HCT116 (cell line): Measurements from ENCODE around the gene GABBR2. TPM values are rescaled to one million over a fixed set of nuclear protein-coding genes. Genes with fewer than 3 reads are reported as not detected.

ENCODE experiments used
- ATAC-seq: fragments of 200-7000 bp; cut with Tn5 transposase; 2 replicates; pipeline ENCODE4 v1.9.1; 2020; ENCODE audit warnings: mild to moderate bottlenecking, moderate library complexity
- BruUV-seq: library from RNA; stranded (reverse); fragments of 400-500 nt; replicated peaks from 2 replicates; lab custom pipeline; 2021; lab: Mats Ljungman, UMichigan
- CTCF ChIA-PET: fragments of 300-600 bp; sonication (Branson Sonifier 250); formaldehyde crosslinking; loops from one replicate; lab custom pipeline; 2021; ENCODE audit warnings: antibody characterized with exemption; lab: Charles Lee
- POLR2A ChIA-PET: fragments of 300-600, 350-600 bp; sonication (Branson Sonifier 250); formaldehyde crosslinking; loops from one replicate; lab custom pipeline; 2021; ENCODE audit warnings: antibody characterized with exemption; lab: Charles Lee
- RAD21 ChIA-PET, 2 experiments: fragments of 300-600 bp; sonication (Branson Sonifier 250); formaldehyde crosslinking; loops; one replicate each; lab custom pipeline; 2023; ENCODE audit warnings: low total read pairs in 2 of 2; ENCODE audit not compliant: uncharacterized antibody in 2 of 2, unreplicated experiment in 2 of 2, low non-redundant PET in 1 of 2; lab: Charles Lee
- DNase-seq: peaks from one replicate; pipeline ENCODE4 v3.0.0-alpha.2; 2010; ENCODE audit warnings: low read depth, low spot score
- H2AFZ ChIP-seq: fragments of 200-600 bp; shearing (Covaris generic), sonication (generic); 2 replicates; pipeline ENCODE4 v1.6.1; 2017; ENCODE audit warnings: low read depth, mixed run types, mixed read lengths, antibody characterized with exemption, low read length; ENCODE audit not compliant: poor library complexity, severe bottlenecking
- H3K27ac ChIP-seq: 2 replicates; pipeline ENCODE4 v1.5.1; 2012; ENCODE audit warnings: low read depth, low read length
- H3K27me3 ChIP-seq: fragments of 200-600 bp; sonication (generic); 2 replicates; pipeline ENCODE4 v1.6.1; 2016; ENCODE audit warnings: mixed run types, low read length, mixed read lengths; ENCODE audit not compliant: insufficient read depth
- H3K36me3 ChIP-seq, 2 experiments: fragments of 200-500 bp in 1 of 2; fragments of 200-600 bp in 1 of 2; sonication (Bioruptor generic) in 1 of 2; sonication (generic) in 1 of 2; 2 replicates each; pipeline versions ENCODE4 v1.5.1 to v1.6.1; 2014 to 2016; ENCODE audit warnings: low read length in 2 of 2, inconsistent platforms in 1 of 2, mixed read lengths in 1 of 2, mixed run types in 1 of 2; ENCODE audit not compliant: insufficient read depth in 2 of 2, control insufficient read depth in 1 of 2
- H3K4me1 ChIP-seq, 2 experiments: fragments of 200-600 bp in 1 of 2; sonication (generic) in 1 of 2; 2 replicates each; pipeline versions ENCODE4 v1.5.1 to v1.6.1; 2012 to 2017; ENCODE audit warnings: low read length in 2 of 2, inconsistent platforms in 1 of 2, mild to moderate bottlenecking in 1 of 2, mixed read lengths in 1 of 2, mixed run types in 1 of 2, moderate library complexity in 1 of 2; ENCODE audit not compliant: insufficient read depth in 2 of 2, control insufficient read depth in 1 of 2
- H3K4me2 ChIP-seq: fragments of 200-600 bp; sonication (generic); 2 replicates; pipeline ENCODE4 v1.6.1; 2017; ENCODE audit warnings: mixed run types, low read length, mixed read lengths
- H3K4me3 ChIP-seq, 2 experiments: fragments of 200-600 bp in 1 of 2; sonication (generic) in 1 of 2; replicated peaks in 1 of 2; 2 replicates each; pipeline ENCODE4 v1.5.1; 2011 to 2016; ENCODE audit warnings: low read length in 2 of 2, control low read depth in 1 of 2, low read depth in 1 of 2, mild to moderate bottlenecking in 1 of 2, mixed read lengths in 1 of 2, mixed run types in 1 of 2
- H3K79me2 ChIP-seq: fragments of 200-600 bp; sonication (generic); 2 replicates; pipeline ENCODE4 v1.6.1; 2017; ENCODE audit warnings: mild to moderate bottlenecking, mixed run types, low read length, moderate library complexity, mixed read lengths; ENCODE audit not compliant: insufficient read depth
- H3K9ac ChIP-seq: fragments of 200-600 bp; sonication (generic); 2 replicates; pipeline ENCODE4 v1.6.1; 2016; ENCODE audit warnings: low read length, mixed read lengths
- H3K9me2 ChIP-seq: fragments of 200-600 bp; sonication (generic), shearing (Covaris generic); 2 replicates; pipeline ENCODE4 v1.6.1; 2017; ENCODE audit warnings: mixed run types, mild to moderate bottlenecking, moderate library complexity; ENCODE audit not compliant: insufficient read depth
- H3K9me3 ChIP-seq, 2 experiments: fragments of 200-500 bp in 1 of 2; fragments of 200-600 bp in 1 of 2; sonication (Bioruptor generic) in 1 of 2; sonication (generic) in 1 of 2; 2 replicates each; pipeline ENCODE4 v1.6.1; 2014 to 2017; ENCODE audit warnings: low read length in 2 of 2, mixed read lengths in 2 of 2, inconsistent platforms in 1 of 2, low read depth in 1 of 2, mild to moderate bottlenecking in 1 of 2, mixed run types in 1 of 2, moderate library complexity in 1 of 2; ENCODE audit not compliant: control insufficient read depth in 1 of 2, insufficient read depth in 1 of 2
- H4K20me1 ChIP-seq: fragments of 200-600 bp; sonication (generic), shearing (Covaris generic); 2 replicates; pipeline ENCODE4 v1.6.1; 2017; ENCODE audit warnings: mixed run types, mild to moderate bottlenecking, moderate library complexity; ENCODE audit not compliant: insufficient read depth
- EZH2 ChIP-seq: fragments of 200-600 bp; sonication (generic); IDR thresholded peaks from 2 replicates; pipeline ENCODE4 v1.6.1; 2017; ENCODE audit warnings: antibody characterized with exemption, mixed run types
- EZH2phosphoT487 ChIP-seq: fragments of 200-600 bp; IDR thresholded peaks from 2 replicates; pipeline ENCODE4 v1.6.1; 2018; ENCODE audit warnings: antibody characterized with exemption, borderline replicate concordance
- JUND ChIP-seq: IDR thresholded peaks from 2 replicates; pipeline ENCODE4 v1.6.1; 2012
- MAX ChIP-seq: IDR thresholded peaks from 2 replicates; pipeline ENCODE4 v1.6.1; 2012
- SRF ChIP-seq: IDR thresholded peaks from 2 replicates; pipeline ENCODE4 v1.6.1; 2012; ENCODE audit warnings: low read depth
- TCF7L2 ChIP-seq: IDR thresholded peaks from 2 replicates; pipeline ENCODE4 v1.7.0; 2011; ENCODE audit warnings: borderline replicate concordance, inconsistent platforms; ENCODE audit not compliant: insufficient read depth, insufficient read length; ENCODE audit errors: extremely low read depth
- ZBTB33 ChIP-seq: IDR thresholded peaks from 2 replicates; pipeline ENCODE4 v1.6.1; 2011; ENCODE audit warnings: mild to moderate bottlenecking, low read length, moderate library complexity; ENCODE audit not compliant: insufficient replicate concordance; ENCODE audit errors: extremely low read depth
- ZFX ChIP-seq: fragments of 450-650 bp; IDR thresholded peaks from 2 replicates; pipeline ENCODE4 v1.6.1; 2017
- ZNF274 ChIP-seq: fragments of 200-500 bp; sonication (Bioruptor generic); IDR thresholded peaks from 2 replicates; pipeline ENCODE4 v1.6.1; 2014; ENCODE audit warnings: mild to moderate bottlenecking, low read depth, low read length, inconsistent platforms
- intact Hi-C: fragments of 100-400 bp; cut with micrococcal nuclease; formaldehyde crosslinking; loops from 2 replicates; pipeline ENCODE4 v1.10.0; 2022
- total RNA-seq: library from RNA; stranded (reverse); gene quantifications from one replicate; pipeline ENCODE4 v1.2.1, GENCODE V29; 2021; ENCODE audit not compliant: unreplicated experiment

Gene GABBR2
- total RNA-seq, 1 experiment from 2014 or later: 0.15 TPM

- RAD21 ChIA-PET: no interaction called here
- H3K27me3 ChIP-seq: no peaks in the 10 kb centered on the region
- H3K36me3 ChIP-seq: no peaks in the 10 kb centered on the region
- H3K4me2 ChIP-seq: no peak overlapping the region
- no peak overlapping the region for H3K9ac ChIP-seq
- ATAC-seq: no peak
- H2AFZ ChIP-seq: no peak overlapping the region
- no peaks in the 10 kb centered on the region for H3K9me3 ChIP-seq
- intact Hi-C loops: no loop called here
- H3K27ac ChIP-seq: no peak overlapping the region
- POLR2A ChIA-PET: no interaction called here
- CTCF ChIA-PET: no interaction called here
- H3K4me1 ChIP-seq: no peaks in the 10 kb centered on the region
- no peak for TF ChIP-seq MAX
- TF ChIP-seq EZH2: no peak
- TF ChIP-seq JUND: no peak
- no peak for TF ChIP-seq ZNF274
- TF ChIP-seq TCF7L2: no peak
- TF ChIP-seq EZH2phosphoT487: no peak
- TF ChIP-seq ZFX: no peak
- no peaks in the 10 kb centered on the region for H3K9me2 ChIP-seq
- DNase-seq: no peak
- no TSS peak for BruUV-seq
- H3K4me3 ChIP-seq: no peak overlapping the region
- H4K20me1 ChIP-seq: no peaks in the 10 kb centered on the region
- H3K79me2 ChIP-seq: no peaks in the 10 kb centered on the region
These were observed 176.2 kb downstream of the GABBR2 start for GRCh38 chr9:98532574-98532973.

GRCh38 chr9:98532147-98532546, 176.6 kb downstream of the GABBR2 start:
- H3K9me3 ChIP-seq: no peaks in the 10 kb centered on the region
- no peaks in the 10 kb centered on the region for H3K79me2 ChIP-seq
- no peak for TF ChIP-seq SRF
- no peak for TF ChIP-seq ZBTB33
- TF ChIP-seq, all 23 proteins: peak for 0
- no peak overlapping the region for H3K4me3 ChIP-seq
- DNase-seq (no peak), ATAC-seq (no peak)
- H3K4me2 ChIP-seq: no peak overlapping the region
- H4K20me1 ChIP-seq: no peaks in the 10 kb centered on the region
- no peaks in the 10 kb centered on the region for H3K27me3 ChIP-seq
- POLR2A ChIA-PET: no interaction called here
- H2AFZ ChIP-seq: no peak overlapping the region
- BruUV-seq: no TSS peak
- no peaks in the 10 kb centered on the region for H3K4me1 ChIP-seq
- H3K9ac ChIP-seq: no peak overlapping the region
- H3K9me2 ChIP-seq: no peaks in the 10 kb centered on the region
- H3K27ac ChIP-seq: no peak overlapping the region
- intact Hi-C loops: no loop called here
- H3K36me3 ChIP-seq: no peaks in the 10 kb centered on the region
- CTCF ChIA-PET: no interaction called here
- RAD21 ChIA-PET: no interaction called here
